GM13976 (cell line): ENCODE measurements around the gene AGFG2.

ENCODE experiments used
- DNase-seq: peaks from one replicate; pipeline ENCODE4 v3.0.0; 2012; ENCODE audit warnings: low spot score
- in situ Hi-C: fragments of 300-500 bp; cut with MboI; formaldehyde crosslinking; loops from one replicate; pipeline ENCODE4 v1.12.0; 2022; ENCODE audit warnings: low sequenced_read_pairs, mixed read lengths, inconsistent platforms; ENCODE audit not compliant: unreplicated experiment
- TF ChIP-seq, protein P1 (sequence below): IDR thresholded peaks from 2 replicates; pipeline ENCODE4 v1.5.1; 2012; ENCODE audit warnings: borderline replicate concordance, mild to moderate bottlenecking; ENCODE audit not compliant: insufficient read depth; ENCODE audit errors: extremely low read depth, missing control alignments, control extremely low read depth

Gene AGFG2

DNA sequence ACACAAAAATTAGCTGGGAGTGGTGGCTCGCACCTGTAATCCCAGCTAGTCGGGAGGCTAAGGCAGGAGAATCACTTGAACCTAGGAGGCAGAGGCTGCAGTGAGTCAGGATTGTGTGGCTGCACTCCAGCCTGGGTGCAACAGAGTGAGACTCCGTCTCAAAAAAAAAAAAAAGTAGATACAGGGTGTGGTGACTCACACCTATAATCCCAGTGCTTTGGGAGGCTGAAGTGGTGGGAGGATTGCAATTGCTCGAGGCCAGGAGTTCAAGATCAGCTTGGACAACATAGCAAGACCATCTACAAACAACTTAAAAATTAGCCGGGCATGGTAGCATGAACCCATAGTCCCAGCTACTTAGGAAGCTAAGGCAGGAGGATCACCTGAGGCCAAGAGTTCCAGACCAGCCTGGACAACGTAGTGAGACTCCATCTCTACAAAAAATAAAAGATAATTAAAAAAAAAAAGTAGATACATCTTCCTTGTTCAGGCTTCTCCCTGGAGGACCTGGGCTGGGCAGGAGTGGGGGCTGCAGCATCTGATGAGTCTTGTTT lies 75.4 kb downstream of the AGFG2 start:
- TF ChIP-seq, protein P1, sequence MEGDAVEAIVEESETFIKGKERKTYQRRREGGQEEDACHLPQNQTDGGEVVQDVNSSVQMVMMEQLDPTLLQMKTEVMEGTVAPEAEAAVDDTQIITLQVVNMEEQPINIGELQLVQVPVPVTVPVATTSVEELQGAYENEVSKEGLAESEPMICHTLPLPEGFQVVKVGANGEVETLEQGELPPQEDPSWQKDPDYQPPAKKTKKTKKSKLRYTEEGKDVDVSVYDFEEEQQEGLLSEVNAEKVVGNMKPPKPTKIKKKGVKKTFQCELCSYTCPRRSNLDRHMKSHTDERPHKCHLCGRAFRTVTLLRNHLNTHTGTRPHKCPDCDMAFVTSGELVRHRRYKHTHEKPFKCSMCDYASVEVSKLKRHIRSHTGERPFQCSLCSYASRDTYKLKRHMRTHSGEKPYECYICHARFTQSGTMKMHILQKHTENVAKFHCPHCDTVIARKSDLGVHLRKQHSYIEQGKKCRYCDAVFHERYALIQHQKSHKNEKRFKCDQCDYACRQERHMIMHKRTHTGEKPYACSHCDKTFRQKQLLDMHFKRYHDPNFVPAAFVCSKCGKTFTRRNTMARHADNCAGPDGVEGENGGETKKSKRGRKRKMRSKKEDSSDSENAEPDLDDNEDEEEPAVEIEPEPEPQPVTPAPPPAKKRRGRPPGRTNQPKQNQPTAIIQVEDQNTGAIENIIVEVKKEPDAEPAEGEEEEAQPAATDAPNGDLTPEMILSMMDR, result no peak
- DNase-seq, result no peak
- in situ Hi-C loops, result no loop called here
